Fibroblast of lung (primary cell): ENCODE data around the gene KIAA1191. TPM values are rescaled to one million over a fixed set of nuclear protein-coding genes. Genes with fewer than 3 reads are reported as not detected.

ENCODE experiments used
- DNase-seq, 2 donors: peaks; one replicate each; pipeline versions ENCODE4 v3.0.0 to v3.0.0-alpha.2; 2010; ENCODE audit warnings: low read depth in 2 of 2
- H2AFZ ChIP-seq: 2 replicates; pipeline ENCODE4 v1.5.1; 2012; ENCODE audit warnings: low read length, control low read depth, inconsistent platforms
- H3K27ac ChIP-seq: 2 replicates; pipeline ENCODE4 v1.5.1; 2011; ENCODE audit warnings: low read length, control low read depth; ENCODE audit not compliant: insufficient read depth
- H3K27me3 ChIP-seq: 2 replicates; pipeline ENCODE4 v1.5.1; 2011; ENCODE audit warnings: mild to moderate bottlenecking, low read length; ENCODE audit not compliant: control insufficient read depth, insufficient read depth
- H3K36me3 ChIP-seq: 2 replicates; pipeline ENCODE4 v1.5.1; 2011; ENCODE audit warnings: low read length; ENCODE audit not compliant: control insufficient read depth, insufficient read depth
- H3K4me1 ChIP-seq: 2 replicates; pipeline ENCODE4 v1.5.1; 2011; ENCODE audit warnings: low read length; ENCODE audit not compliant: control insufficient read depth, insufficient read depth; ENCODE audit errors: extremely low read depth
- H3K4me2 ChIP-seq: 2 replicates; pipeline ENCODE4 v1.5.1; 2011; ENCODE audit warnings: low read length, control low read depth; ENCODE audit not compliant: insufficient read depth; ENCODE audit errors: extremely low read depth
- H3K4me3 ChIP-seq, 4 experiments: fragments of 200-600 bp in 1 of 4; sonication (generic) in 1 of 4; replicated peaks in 1 of 4; 2 replicates each; pipeline ENCODE4 v1.5.1; 2011 to 2016; ENCODE audit warnings: low read length in 4 of 4, low read depth in 3 of 4, mild to moderate bottlenecking in 3 of 4, control low read depth in 2 of 4, inconsistent platforms in 1 of 4, mixed read lengths in 1 of 4; ENCODE audit not compliant: insufficient read depth in 1 of 4; ENCODE audit errors: control extremely low read depth in 1 of 4
- H3K79me2 ChIP-seq: 2 replicates; pipeline ENCODE4 v1.5.1; 2012; ENCODE audit warnings: mild to moderate bottlenecking, low read length, inconsistent platforms; ENCODE audit not compliant: control insufficient read depth, insufficient read depth
- H3K9ac ChIP-seq: 2 replicates; pipeline ENCODE4 v1.5.1; 2011; ENCODE audit warnings: mild to moderate bottlenecking, low read length, control low read depth; ENCODE audit not compliant: insufficient read depth
- H3K9me3 ChIP-seq: 2 replicates; pipeline ENCODE4 v1.5.1; 2012; ENCODE audit warnings: low read depth, low read length; ENCODE audit not compliant: control insufficient read depth, insufficient read depth
- H4K20me1 ChIP-seq: 2 replicates; pipeline ENCODE4 v1.5.1; 2011; ENCODE audit warnings: low read length; ENCODE audit not compliant: control insufficient read depth, insufficient read depth; ENCODE audit errors: extremely low read depth
- EZH2 ChIP-seq: IDR thresholded peaks from 2 replicates; pipeline ENCODE4 v1.5.1; 2012; ENCODE audit warnings: low read length, control low read depth, mild to moderate bottlenecking; ENCODE audit errors: missing control alignments
- polyA plus RNA-seq, 2 donors: library from polyadenylated mRNA; depleted of rRNA in 1 of 2; stranded (reverse) in 1 of 2; unstranded in 1 of 2; fragments of >200 nt; gene quantifications; 2 replicates each; pipeline ENCODE4 v1.2.1, GENCODE V29; 2011 to 2012; ENCODE audit warnings: missing spikeins in 1 of 2
- total RNA-seq: library from RNA; depleted of rRNA; stranded (reverse); fragments of >200 nt; gene quantifications from 2 replicates; pipeline ENCODE4 v1.2.1, GENCODE V29; 2014
- TF ChIP-seq, protein P1 (sequence below), 2 donors: IDR thresholded peaks in 1 of 2; conservative IDR thresholded peaks in 1 of 2; 1 replicate in 1 of 2; 2 replicates in 1 of 2; pipeline ENCODE4 v1.5.1; 2011 to 2012; ENCODE audit warnings: low read length in 2 of 2, control low read depth in 1 of 2, inconsistent platforms in 1 of 2, low read depth in 1 of 2, mild to moderate bottlenecking in 1 of 2

The KIAA1191 gene
- total and polyA plus RNA-seq, 2 donors (not counting 1 experiment from before 2014, with no cell fraction given): 89.5 to 101 TPM

DNA sequence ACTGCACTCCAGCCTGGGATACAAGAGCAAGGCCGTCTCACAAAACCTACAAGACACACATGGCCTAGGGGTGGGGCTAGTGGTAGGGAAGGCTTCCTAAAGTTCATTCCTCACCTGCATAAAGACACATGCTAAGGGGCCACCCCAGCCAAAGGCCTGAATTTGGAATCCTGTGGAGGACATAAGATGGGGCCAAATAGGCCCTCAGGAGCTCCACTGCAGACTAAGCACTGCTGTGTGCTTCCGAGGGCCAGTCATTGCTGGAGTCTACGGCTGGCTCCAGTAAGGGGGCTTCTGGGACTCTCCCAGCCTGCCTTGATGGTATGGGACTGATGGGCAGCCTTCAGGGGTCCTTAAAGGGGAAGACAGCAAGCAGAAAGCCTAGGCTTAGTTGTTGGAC, 21.2 kb upstream of the KIAA1191 start:
- Histone ChIP-seq H3K27ac (no peak overlapping the region), H3K9me3 (no peaks in the 10 kb centered on the region), H3K4me2 (no peak overlapping the region), H3K4me1 (peaks cover 9% of the 10 kb centered on the region), H2AFZ (no peak overlapping the region), H3K4me3 (no peak overlapping the region), H3K27me3 (no peaks in the 10 kb centered on the region), H3K36me3 (peaks cover 16% of the 10 kb centered on the region), H3K79me2 (peaks cover 24% of the 10 kb centered on the region), H3K9ac (no peak overlapping the region), H4K20me1 (no peaks in the 10 kb centered on the region)
- no peak for DNase-seq
- no peak for TF ChIP-seq EZH2
- TF ChIP-seq, protein P1, sequence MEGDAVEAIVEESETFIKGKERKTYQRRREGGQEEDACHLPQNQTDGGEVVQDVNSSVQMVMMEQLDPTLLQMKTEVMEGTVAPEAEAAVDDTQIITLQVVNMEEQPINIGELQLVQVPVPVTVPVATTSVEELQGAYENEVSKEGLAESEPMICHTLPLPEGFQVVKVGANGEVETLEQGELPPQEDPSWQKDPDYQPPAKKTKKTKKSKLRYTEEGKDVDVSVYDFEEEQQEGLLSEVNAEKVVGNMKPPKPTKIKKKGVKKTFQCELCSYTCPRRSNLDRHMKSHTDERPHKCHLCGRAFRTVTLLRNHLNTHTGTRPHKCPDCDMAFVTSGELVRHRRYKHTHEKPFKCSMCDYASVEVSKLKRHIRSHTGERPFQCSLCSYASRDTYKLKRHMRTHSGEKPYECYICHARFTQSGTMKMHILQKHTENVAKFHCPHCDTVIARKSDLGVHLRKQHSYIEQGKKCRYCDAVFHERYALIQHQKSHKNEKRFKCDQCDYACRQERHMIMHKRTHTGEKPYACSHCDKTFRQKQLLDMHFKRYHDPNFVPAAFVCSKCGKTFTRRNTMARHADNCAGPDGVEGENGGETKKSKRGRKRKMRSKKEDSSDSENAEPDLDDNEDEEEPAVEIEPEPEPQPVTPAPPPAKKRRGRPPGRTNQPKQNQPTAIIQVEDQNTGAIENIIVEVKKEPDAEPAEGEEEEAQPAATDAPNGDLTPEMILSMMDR (conservative IDR thresholded peaks at IDR 0.05 in 1 of 2, IDR thresholded peaks at IDR 0.05 in 1 of 2; ENCODE audit: low read depth in 1 of 2, low read length in 2 of 2): no peak

DNA sequence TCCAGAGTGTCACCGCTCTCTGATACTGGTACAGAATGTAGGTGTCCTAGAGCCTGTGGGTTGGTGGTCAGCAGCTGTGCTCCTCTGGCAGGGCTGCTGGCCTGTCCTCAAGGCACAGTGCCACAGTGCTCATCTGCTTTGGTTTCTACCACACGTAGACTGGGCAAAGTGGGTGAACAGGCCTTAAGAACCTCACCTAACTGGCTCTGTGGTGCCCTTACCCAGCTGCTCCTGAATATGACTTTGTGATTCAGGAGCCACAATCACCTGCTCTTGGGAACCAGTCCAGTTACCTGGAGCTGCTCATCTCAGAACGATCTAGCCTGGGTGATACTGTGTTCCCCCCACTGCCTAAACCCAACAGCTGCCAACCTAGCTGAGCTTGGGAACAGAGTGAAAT, 20.4 kb upstream of the KIAA1191 start:
- Histone ChIP-seq H3K36me3 (peaks cover 16% of the 10 kb centered on the region), H3K4me3 (no peak overlapping the region), H3K9me3 (no peaks in the 10 kb centered on the region), H3K79me2 (peaks cover 16% of the 10 kb centered on the region), H3K4me2 (no peak overlapping the region), H3K4me1 (peaks cover 5% of the 10 kb centered on the region), H3K27me3 (no peaks in the 10 kb centered on the region), H2AFZ (no peak overlapping the region), H3K27ac (no peak overlapping the region), H3K9ac (no peak overlapping the region), H4K20me1 (no peaks in the 10 kb centered on the region)
- no peak for DNase-seq
- TF ChIP-seq, protein P1 (conservative IDR thresholded peaks at IDR 0.05 in 1 of 2, IDR thresholded peaks at IDR 0.05 in 1 of 2; ENCODE audit: low read depth in 1 of 2, low read length in 2 of 2): no peak
- TF ChIP-seq EZH2: no peak

DNA sequence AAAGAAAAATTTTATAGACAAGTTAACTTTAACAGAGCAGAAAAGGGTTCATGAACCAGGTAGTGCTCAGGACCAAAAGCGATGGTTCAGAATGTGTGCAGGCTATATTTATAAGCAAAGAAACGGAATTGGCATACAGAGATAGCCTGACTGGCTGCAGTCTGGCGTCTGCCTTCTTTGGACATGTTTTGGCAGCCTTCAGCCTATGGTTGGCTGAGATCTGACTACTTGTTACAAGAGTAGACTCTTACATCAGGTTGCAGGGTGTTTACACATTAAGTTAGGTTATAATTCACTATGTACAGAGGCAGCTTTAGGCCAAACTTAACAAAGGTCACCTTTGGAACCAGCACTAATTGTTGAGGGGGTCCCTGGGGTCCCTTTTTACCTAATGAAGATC, 19.9 kb upstream of the KIAA1191 start:
- no peak for TF ChIP-seq EZH2
- TF ChIP-seq, protein P1 (conservative IDR thresholded peaks at IDR 0.05 in 1 of 2, IDR thresholded peaks at IDR 0.05 in 1 of 2; ENCODE audit: low read depth in 1 of 2, low read length in 2 of 2): no peak
- no peaks in the 10 kb centered on the region for H3K27me3 ChIP-seq
- no peak overlapping the region for H3K4me2 ChIP-seq
- peak in 1 of 2 donors; percentile 51 for DNase-seq
- no peak overlapping the region for H3K9ac ChIP-seq
- H3K27ac ChIP-seq: no peak overlapping the region
- H3K9me3 ChIP-seq: no peaks in the 10 kb centered on the region
- H4K20me1 ChIP-seq: no peaks in the 10 kb centered on the region
- peaks cover 12% of the 10 kb centered on the region for H3K36me3 ChIP-seq
- peaks cover 1% of the 10 kb centered on the region for H3K4me1 ChIP-seq
- peaks cover 11% of the 10 kb centered on the region for H3K79me2 ChIP-seq
- H2AFZ ChIP-seq: no peak overlapping the region
- no peak overlapping the region for H3K4me3 ChIP-seq
